Neural cell (in vitro differentiated cells): ENCODE data around the gene CARS2.

Experiments used
- CTCF ChIP-seq: fragments of 450-650 bp; IDR thresholded peaks from 2 replicates; pipeline ENCODE4 v1.5.1; 2014; ENCODE audit warnings: antibody characterized with exemption, mild to moderate bottlenecking, moderate library complexity; ENCODE audit not compliant: poor library complexity, severe bottlenecking
- EP300 ChIP-seq: fragments of 450-650 bp; conservative IDR thresholded peaks from 2 replicates; pipeline ENCODE4 v1.6.1; 2014; ENCODE audit warnings: antibody characterized with exemption, mild to moderate bottlenecking, moderate library complexity; ENCODE audit not compliant: poor library complexity, severe bottlenecking
- EZH2 ChIP-seq: fragments of 200-600, 300-800 bp; shearing (Covaris generic), sonication (generic); IDR thresholded peaks from 2 replicates; pipeline ENCODE4 v1.6.1; 2014; ENCODE audit warnings: antibody characterized with exemption, low read length, borderline replicate concordance, mild to moderate bottlenecking; ENCODE audit not compliant: insufficient read depth, poor library complexity, severe bottlenecking
- MXI1 ChIP-seq: fragments of 450-650 bp; conservative IDR thresholded peaks from 2 replicates; pipeline ENCODE4 v1.6.1; 2014; ENCODE audit warnings: antibody characterized with exemption, mild to moderate bottlenecking; ENCODE audit not compliant: poor library complexity, severe bottlenecking
- POLR2AphosphoS5 ChIP-seq: IDR thresholded peaks from 2 replicates; pipeline ENCODE4 v1.6.1; 2012
- TAF1 ChIP-seq: IDR thresholded peaks from 2 replicates; pipeline ENCODE4 v1.6.1; 2012; ENCODE audit warnings: low read depth

GRCh38 chr13:110662777-110663443 is 43.0 kb downstream of the CARS2 start:
- TF ChIP-seq CTCF (no peak), POLR2AphosphoS5 (no peak), EZH2 (no peak), TAF1 (no peak), MXI1 (no peak), EP300 (no peak)
